CD4-positive, alpha-beta T cell treated with Interleukin-6 for 4 hours (primary cell): ENCODE data around the gene ZFP57.
A peak's percentile ranks its signal among the peaks of the same experiment; 100 is the strongest.

Experiments used
- DNase-seq: peaks from one replicate; pipeline ENCODE4 v3.0.0-alpha.2; 2020; ENCODE audit warnings: mixed read lengths

The ZFP57 gene

GRCh38 chr6:29680904-29681303 is at the start of gene ZFP57:
ZFP57 (minus strand) TSS chr6:29681152; CDS start chr6:29677003, 4,149 bp downstream.
- DNase-seq: no peak

- no peak for DNase-seq
These were observed 49.7 kb upstream of the ZFP57 start for GRCh38 chr6:29730575-29731126.

GRCh38 chr6:29729774-29730328 is 48.9 kb upstream of the ZFP57 start:
- DNase-seq: no peak

- DNase-seq: no peak
These were observed 47.9 kb upstream of the ZFP57 start for GRCh38 chr6:29728875-29729270.

GRCh38 chr6:29728173-29728874 is 47.4 kb upstream of the ZFP57 start:
- no peak for DNase-seq

GRCh38 chr6:29727637-29728036 is 46.7 kb upstream of the ZFP57 start:
- DNase-seq: no peak

GRCh38 chr6:29726571-29727194 is 45.7 kb upstream of the ZFP57 start:
- DNase-seq: no peak

GRCh38 chr6:29726001-29726400 is 45.0 kb upstream of the ZFP57 start:
- no peak for DNase-seq

GRCh38 chr6:29724937-29725869 is 44.3 kb upstream of the ZFP57 start:
- DNase-seq: no peak

GRCh38 chr6:29723666-29724588 is 43.0 kb upstream of the ZFP57 start:
- peak; percentile 85 for DNase-seq

- peak; percentile 83 for DNase-seq
These were observed 42.3 kb upstream of the ZFP57 start, which contains the start of gene HLA-F for GRCh38 chr6:29723262-29723665. HLA-F (plus strand) TSS chr6:29723434; CDS start chr6:29723464, 30 bp downstream.

- DNase-seq: peak; percentile 65
These were observed 39.9 kb upstream of the ZFP57 start for GRCh38 chr6:29720863-29721262.

GRCh38 chr6:29710281-29710941 is 29.5 kb upstream of the ZFP57 start:
- DNase-seq: no peak

- DNase-seq: peak; percentile 19
These were observed 28.2 kb upstream of the ZFP57 start for GRCh38 chr6:29709188-29709587.

GRCh38 chr6:29708432-29709179 is 27.7 kb upstream of the ZFP57 start:
- peak; percentile 76 for DNase-seq

- DNase-seq: peak; percentile 34
These were observed 24.7 kb upstream of the ZFP57 start for GRCh38 chr6:29705389-29706231.

- peak; percentile 82 for DNase-seq
These were observed 21.7 kb upstream of the ZFP57 start for GRCh38 chr6:29702519-29703103.
